Brain microvascular endothelial cell (primary cell): ENCODE data around the gene ETNPPL.

Source experiments
- DNase-seq: peaks from one replicate; pipeline ENCODE4 v3.0.0-alpha.2; 2020
- H3K27ac ChIP-seq: fragments of 250-450 bp; sonication (Bioruptor Pico); 2 replicates; pipeline ENCODE4 v1.5.1; 2020; ENCODE audit warnings: mild to moderate bottlenecking, moderate library complexity
- H3K27me3 ChIP-seq: fragments of 250-450 bp; sonication (Bioruptor Pico); replicated peaks from 2 replicates; pipeline ENCODE4 v1.5.1; 2020; ENCODE audit warnings: mild to moderate bottlenecking
- H3K36me3 ChIP-seq: fragments of 250-450 bp; sonication (Bioruptor Pico); replicated peaks from 2 replicates; pipeline ENCODE4 v1.5.1; 2020; ENCODE audit warnings: mild to moderate bottlenecking
- H3K4me3 ChIP-seq: 2 replicates; pipeline ENCODE4 v1.5.1; 2011; ENCODE audit warnings: low read depth, mild to moderate bottlenecking, control low read depth, low read length, moderate library complexity
- in situ Hi-C: cut with HindIII; loops from 2 replicates; pipeline ENCODE4 v1.10.0; 2017; ENCODE audit warnings: low sequenced_read_pairs, low pct_ligation_motif_present
- TF ChIP-seq, protein P1 (sequence below): IDR thresholded peaks from 2 replicates; pipeline ENCODE4 v1.5.1; 2011; ENCODE audit warnings: low read depth, mild to moderate bottlenecking, moderate library complexity, low read length, control low read depth, inconsistent platforms; ENCODE audit errors: missing control alignments

ETNPPL gene

DNA sequence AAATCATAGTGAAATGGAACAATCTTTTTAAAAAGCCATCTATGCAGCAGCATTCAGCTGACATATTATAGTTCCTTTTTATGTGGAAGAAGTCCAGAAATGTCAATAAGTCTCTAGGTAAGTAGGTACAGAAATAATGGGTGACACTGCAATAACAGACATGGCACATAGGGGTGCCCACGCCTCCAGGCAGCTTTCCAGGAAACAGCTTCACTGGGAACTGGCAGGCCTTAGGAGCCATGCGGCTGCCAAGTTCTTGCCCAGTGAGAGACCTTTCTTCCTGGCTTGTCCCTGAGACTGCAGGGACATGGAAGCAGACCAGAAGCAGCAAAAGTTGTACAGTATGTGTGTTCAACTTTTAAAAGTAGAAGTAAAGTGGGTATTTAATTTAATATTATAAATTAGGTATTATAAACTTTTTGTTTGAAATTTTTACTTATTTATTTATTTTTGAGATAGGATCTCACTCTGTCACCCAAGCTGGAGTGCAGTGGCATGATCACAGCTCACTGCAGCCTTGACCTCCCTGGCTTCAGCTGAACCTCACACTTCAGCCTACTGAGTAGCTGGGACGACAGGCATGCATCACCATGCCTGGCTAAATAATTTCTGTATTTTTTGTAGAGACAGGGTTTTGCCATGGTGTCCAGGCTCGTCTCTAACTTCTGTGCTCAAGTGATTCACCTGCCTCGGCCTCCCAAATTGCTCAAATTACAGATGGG is 12.1 kb upstream of the ETNPPL start:
- DNase-seq: no peak
- Histone ChIP-seq H3K27me3 (no peaks in the 10 kb centered on the region), H3K36me3 (no peaks in the 10 kb centered on the region), H3K27ac (no peak overlapping the region), H3K4me3 (no peak overlapping the region)
- TF ChIP-seq, protein P1, sequence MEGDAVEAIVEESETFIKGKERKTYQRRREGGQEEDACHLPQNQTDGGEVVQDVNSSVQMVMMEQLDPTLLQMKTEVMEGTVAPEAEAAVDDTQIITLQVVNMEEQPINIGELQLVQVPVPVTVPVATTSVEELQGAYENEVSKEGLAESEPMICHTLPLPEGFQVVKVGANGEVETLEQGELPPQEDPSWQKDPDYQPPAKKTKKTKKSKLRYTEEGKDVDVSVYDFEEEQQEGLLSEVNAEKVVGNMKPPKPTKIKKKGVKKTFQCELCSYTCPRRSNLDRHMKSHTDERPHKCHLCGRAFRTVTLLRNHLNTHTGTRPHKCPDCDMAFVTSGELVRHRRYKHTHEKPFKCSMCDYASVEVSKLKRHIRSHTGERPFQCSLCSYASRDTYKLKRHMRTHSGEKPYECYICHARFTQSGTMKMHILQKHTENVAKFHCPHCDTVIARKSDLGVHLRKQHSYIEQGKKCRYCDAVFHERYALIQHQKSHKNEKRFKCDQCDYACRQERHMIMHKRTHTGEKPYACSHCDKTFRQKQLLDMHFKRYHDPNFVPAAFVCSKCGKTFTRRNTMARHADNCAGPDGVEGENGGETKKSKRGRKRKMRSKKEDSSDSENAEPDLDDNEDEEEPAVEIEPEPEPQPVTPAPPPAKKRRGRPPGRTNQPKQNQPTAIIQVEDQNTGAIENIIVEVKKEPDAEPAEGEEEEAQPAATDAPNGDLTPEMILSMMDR: no peak
- in situ Hi-C loops: no loop called here

DNA sequence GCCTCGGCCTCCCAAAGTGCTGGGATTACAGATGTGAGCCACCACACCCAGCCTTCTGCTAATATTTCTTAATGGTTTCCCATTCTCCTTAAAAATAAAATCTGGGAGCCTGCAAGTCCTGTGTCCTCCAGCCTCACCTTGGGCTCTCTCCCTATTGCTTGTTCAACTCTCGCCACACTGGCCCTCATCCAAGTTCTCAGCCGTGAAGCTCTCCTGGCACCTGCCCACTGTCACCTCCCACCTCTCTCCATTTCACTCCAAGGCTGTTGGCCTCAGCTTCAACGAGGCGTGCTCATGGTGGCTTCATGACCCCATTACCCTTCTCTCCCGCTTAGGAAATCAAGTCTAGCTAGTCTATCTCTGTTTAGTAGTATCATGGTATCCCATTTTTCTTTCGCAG is 9.5 kb upstream of the ETNPPL start:
- no peaks in the 10 kb centered on the region for H3K36me3 ChIP-seq
- no peak overlapping the region for H3K4me3 ChIP-seq
- H3K27me3 ChIP-seq: no peaks in the 10 kb centered on the region
- in situ Hi-C loops: no loop called here
- no peak overlapping the region for H3K27ac ChIP-seq
- TF ChIP-seq, protein P1: no peak
- DNase-seq: no peak

DNA sequence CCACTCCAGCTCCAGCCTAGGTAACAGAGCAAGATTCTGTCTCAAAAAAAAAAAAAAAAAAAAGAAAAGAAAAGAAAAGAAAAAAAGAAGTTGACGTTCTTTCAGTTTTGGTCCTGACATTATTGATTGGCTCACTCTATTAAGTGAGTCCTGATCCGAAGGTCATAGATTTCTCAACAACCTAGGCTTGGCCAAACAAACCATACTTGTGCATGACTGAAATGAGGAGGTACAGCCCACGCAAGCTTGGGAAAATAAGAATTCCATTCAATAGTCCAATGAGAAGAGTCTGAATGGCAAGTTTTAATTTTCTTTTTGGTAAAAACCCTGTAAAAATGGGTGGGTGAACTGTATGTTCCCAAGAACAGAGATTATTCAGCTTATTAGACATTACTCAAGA is 3.2 kb upstream of the ETNPPL start:
- DNase-seq: no peak
- no peak overlapping the region for H3K4me3 ChIP-seq
- peaks cover 5% of the 10 kb centered on the region for H3K27me3 ChIP-seq
- no peak overlapping the region for H3K27ac ChIP-seq
- in situ Hi-C loops: no loop called here
- H3K36me3 ChIP-seq: no peaks in the 10 kb centered on the region
- TF ChIP-seq, protein P1: no peak

DNA sequence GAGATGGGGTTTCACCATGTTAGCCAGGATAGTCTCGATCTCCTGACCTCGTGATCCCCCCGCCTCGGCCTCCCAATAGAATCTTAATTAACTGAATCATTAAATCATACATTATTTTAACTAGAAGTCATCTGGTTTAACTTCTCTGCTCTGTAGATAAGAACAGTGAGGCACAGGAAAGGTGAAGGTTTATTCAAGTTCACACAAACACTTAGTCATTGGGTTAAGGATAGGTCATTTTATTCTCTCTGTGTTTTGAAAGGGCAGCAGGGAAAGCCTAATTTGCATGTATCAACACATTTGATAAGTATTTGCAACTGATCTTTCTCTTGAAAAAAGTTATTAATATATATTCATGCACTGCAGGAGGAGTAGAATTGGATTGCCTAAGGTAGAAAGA is 1.1 kb upstream of the ETNPPL start:
- TF ChIP-seq, protein P1: no peak
- no peak for DNase-seq
- no peak overlapping the region for H3K27ac ChIP-seq
- peaks cover 5% of the 10 kb centered on the region for H3K27me3 ChIP-seq
- H3K4me3 ChIP-seq: no peak overlapping the region
- no peaks in the 10 kb centered on the region for H3K36me3 ChIP-seq
- in situ Hi-C loops: no loop called here

DNA sequence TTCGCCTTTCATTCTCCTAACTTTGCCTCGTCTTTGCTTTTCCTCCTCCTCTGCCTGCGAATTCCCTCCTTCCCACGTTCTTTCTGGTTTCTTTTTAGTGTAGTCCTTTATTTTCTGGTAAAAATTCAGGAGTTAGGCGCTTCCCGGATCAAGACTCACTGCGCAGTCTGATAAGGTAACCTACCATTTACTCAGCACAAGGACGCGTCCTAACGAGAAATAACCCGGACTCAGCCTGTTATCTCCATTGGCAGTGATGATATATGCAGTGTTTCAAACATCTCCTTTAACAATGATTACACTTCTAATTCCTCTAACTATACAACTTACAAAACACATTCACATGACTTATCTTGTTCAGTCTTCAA is 357 bp upstream of the ETNPPL start:
- no peak overlapping the region for H3K27ac ChIP-seq
- no peak for DNase-seq
- H3K27me3 ChIP-seq: peaks cover 5% of the 10 kb centered on the region
- H3K4me3 ChIP-seq: peak overlapping the region; percentile 61
- in situ Hi-C loops: no loop called here
- H3K36me3 ChIP-seq: no peaks in the 10 kb centered on the region
- TF ChIP-seq, protein P1: no peak

DNA sequence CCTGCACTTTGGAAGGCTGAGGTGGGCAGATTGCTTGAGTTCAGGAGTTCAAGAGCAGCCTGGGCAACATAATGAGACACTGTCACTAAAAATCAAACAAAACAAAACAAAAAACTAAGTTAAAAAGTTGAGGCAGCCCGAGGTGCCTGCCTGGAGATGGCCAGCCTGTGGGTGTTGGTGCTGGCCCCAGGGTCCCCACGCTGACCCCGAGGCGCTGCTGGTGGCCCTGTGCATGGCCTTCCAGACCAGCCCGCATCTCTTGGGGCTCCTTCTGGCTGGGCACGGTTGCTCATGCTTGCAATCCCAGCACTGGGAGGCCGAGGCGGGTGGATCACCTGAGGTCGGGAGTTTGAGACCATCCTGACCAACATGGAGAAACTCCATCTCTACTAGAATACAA is 4.4 kb downstream of the ETNPPL start:
- in situ Hi-C loops: no loop called here
- Histone ChIP-seq H3K27ac (no peak overlapping the region), H3K27me3 (peaks cover 5% of the 10 kb centered on the region), H3K4me3 (no peak overlapping the region), H3K36me3 (no peaks in the 10 kb centered on the region)
- DNase-seq: no peak
- TF ChIP-seq, protein P1: no peak
